GM19351 (cell line): ENCODE measurements around the gene COL25A1.

Source experiments
- ATAC-seq: cut with Tn5 transposase; IDR thresholded peaks from one replicate; pipeline ENCODE4 v1.9.1; 2021; ENCODE audit warnings: mild to moderate bottlenecking, moderate library complexity; ENCODE audit not compliant: unreplicated experiment

COL25A1 gene

GRCh38 chr4:109302361-109303139, at the start of gene COL25A1:
COL25A1 (minus strand) TSS chr4:109302658.
- ATAC-seq: peak; percentile 32

- ATAC-seq: no peak
Observed at GRCh38 chr4:109350121-109350520, 47.7 kb upstream of the COL25A1 start.

- ATAC-seq: no peak
Observed at GRCh38 chr4:109334129-109335105, 32.0 kb upstream of the COL25A1 start.

GRCh38 chr4:109332926-109333464, 30.5 kb upstream of the COL25A1 start:
- ATAC-seq: peak; percentile 74

GRCh38 chr4:109327641-109328040, 25.2 kb upstream of the COL25A1 start:
- no peak for ATAC-seq

- ATAC-seq: no peak
Observed at GRCh38 chr4:109325698-109326097, 23.2 kb upstream of the COL25A1 start.

GRCh38 chr4:109323348-109323747, 20.9 kb upstream of the COL25A1 start:
- ATAC-seq: no peak

GRCh38 chr4:109321232-109321631, 18.8 kb upstream of the COL25A1 start:
- ATAC-seq: peak; percentile 47

- ATAC-seq: peak; percentile 47
Observed at GRCh38 chr4:109319684-109320083, 17.2 kb upstream of the COL25A1 start.

GRCh38 chr4:109319156-109319555, 16.7 kb upstream of the COL25A1 start:
- no peak for ATAC-seq

GRCh38 chr4:109315818-109316217, 13.4 kb upstream of the COL25A1 start:
- no peak for ATAC-seq

- no peak for ATAC-seq
Observed at GRCh38 chr4:109315341-109315740, 12.9 kb upstream of the COL25A1 start.

GRCh38 chr4:109313168-109314133, 11.0 kb upstream of the COL25A1 start:
- ATAC-seq: no peak

GRCh38 chr4:109303140-109303496, 660 bp upstream of the COL25A1 start:
- ATAC-seq: peak; percentile 9

GRCh38 chr4:109301651-109302360, 652 bp downstream of the COL25A1 start:
- ATAC-seq: no peak

GRCh38 chr4:109298279-109299010, 4.0 kb downstream of the COL25A1 start:
- peak; percentile 52 for ATAC-seq

GRCh38 chr4:109296527-109296926, 5.9 kb downstream of the COL25A1 start:
- ATAC-seq: no peak

GRCh38 chr4:109295081-109295480, 7.4 kb downstream of the COL25A1 start:
- no peak for ATAC-seq

GRCh38 chr4:109294468-109295020, 7.9 kb downstream of the COL25A1 start:
- ATAC-seq: no peak
